K562 (cell line): ENCODE data around the gene MGP. TPM values are rescaled to one million over a fixed set of nuclear protein-coding genes. Genes with fewer than 3 reads are reported as not detected.

Experiments used
- ATAC-seq: fragments of 200-7000 bp; cut with Tn5 transposase; 3 replicates; pipeline ENCODE4 v1.9.1; 2020; ENCODE audit warnings: moderate library complexity
- BruUV-seq: library from RNA; stranded (reverse); fragments of 400-500 nt; replicated peaks from 2 replicates; lab custom pipeline; 2021; lab: Mats Ljungman, UMichigan
- CTCF ChIA-PET: fragments of 300-600 bp; formaldehyde crosslinking; extraction: SDS; loops from one replicate; lab custom pipeline; 2021; ENCODE audit warnings: low intra/inter-chr PET ratio; lab: Yijun Ruan, JAX
- POLR2A ChIA-PET: fragments of 300-600, 350-650 bp; sonication (Branson Sonifier 250); formaldehyde crosslinking; extraction: SDS; loops from one replicate; lab custom pipeline; 2021; ENCODE audit warnings: antibody characterized with exemption, inconsistent platforms; lab: Yijun Ruan, JAX
- DNase-seq, 4 experiments: peaks; one replicate each; pipeline versions ENCODE4 v3.0.0 to v3.0.0-alpha.2; 2011 to 2018; ENCODE audit warnings: low spot score in 3 of 4, mixed read lengths in 3 of 4; ENCODE audit errors: extremely low read depth in 1 of 4
- FAIRE-seq: peaks from 2 replicates; lab custom pipeline; 2011; peaks lifted over from hg19 to GRCh38; lab: Jason Lieb, UNC
- H2AFZ ChIP-seq: 2 replicates; pipeline ENCODE4 v1.6.0; 2011; ENCODE audit warnings: low read depth, low read length, control low read depth, inconsistent platforms
- H3K27ac ChIP-seq: fragments of 200-600 bp; 3 replicates; pipeline ENCODE4 v1.8.0; 2011; ENCODE audit warnings: low read depth, mild to moderate bottlenecking, control low read depth, inconsistent platforms, low read length, moderate library complexity, mixed read lengths; ENCODE audit errors: extremely low read depth
- H3K27me3 ChIP-seq, 2 experiments: fragments of 300-600 bp in 1 of 2; 2 replicates in 1 of 2; 3 replicates in 1 of 2; pipeline versions ENCODE4 v1.6.0 to v1.8.0; 2011; ENCODE audit warnings: inconsistent platforms in 2 of 2, low read length in 2 of 2, mild to moderate bottlenecking in 1 of 2, mixed read lengths in 1 of 2, moderate library complexity in 1 of 2; ENCODE audit not compliant: control insufficient read depth in 2 of 2, insufficient read depth in 2 of 2
- H3K36me3 ChIP-seq: fragments of 300-600 bp; 3 replicates; pipeline ENCODE4 v1.8.0; 2011; ENCODE audit warnings: mild to moderate bottlenecking, low read length, inconsistent platforms; ENCODE audit not compliant: control insufficient read depth, insufficient read depth
- H3K4me1 ChIP-seq, 2 experiments: fragments of 200-600 bp in 1 of 2; replicated peaks in 1 of 2; 2 replicates in 1 of 2; 3 replicates in 1 of 2; pipeline versions ENCODE4 v1.5.1 to v1.8.0; 2011; ENCODE audit warnings: inconsistent platforms in 2 of 2, low read length in 2 of 2, mild to moderate bottlenecking in 1 of 2, mixed read lengths in 1 of 2, moderate library complexity in 1 of 2; ENCODE audit not compliant: control insufficient read depth in 2 of 2, insufficient read depth in 2 of 2
- H3K4me2 ChIP-seq: 2 replicates; pipeline ENCODE4 v1.6.1; 2011; ENCODE audit warnings: low read length, control low read depth, inconsistent platforms, mixed read lengths; ENCODE audit not compliant: insufficient read depth
- H3K4me3 ChIP-seq: fragments of 200-600 bp; sonication (generic), shearing (Covaris generic); 2 replicates; pipeline ENCODE4 v1.5.1; 2016; ENCODE audit warnings: control low read depth, inconsistent platforms
- H3K79me2 ChIP-seq: fragments of 200-600 bp; 3 replicates; pipeline ENCODE4 v1.8.0; 2011; ENCODE audit warnings: low read length, inconsistent platforms; ENCODE audit not compliant: control insufficient read depth, insufficient read depth
- H3K9ac ChIP-seq, 2 experiments: 2 replicates each; pipeline versions ENCODE4 v1.6.0 to v1.6.1; 2011; ENCODE audit warnings: low read depth in 2 of 2, low read length in 2 of 2, control low read depth in 1 of 2, inconsistent platforms in 1 of 2, mild to moderate bottlenecking in 1 of 2, mixed read lengths in 1 of 2; ENCODE audit not compliant: insufficient read depth in 1 of 2
- H3K9me1 ChIP-seq: one replicate; pipeline ENCODE4 v1.6.0; 2011; ENCODE audit warnings: inconsistent platforms, mild to moderate bottlenecking, low read length, moderate library complexity; ENCODE audit not compliant: control insufficient read depth, insufficient read depth
- H3K9me3 ChIP-seq: replicated peaks from 2 replicates; pipeline ENCODE4 v1.5.1; 2011; ENCODE audit warnings: low read depth, low read length, inconsistent platforms; ENCODE audit not compliant: control insufficient read depth, insufficient read depth
- H4K20me1 ChIP-seq: replicated peaks from 2 replicates; pipeline ENCODE4 v1.6.1; 2011; ENCODE audit warnings: low read length, inconsistent platforms, mixed read lengths; ENCODE audit not compliant: control insufficient read depth, insufficient read depth
- CEBPG ChIP-seq, 3 experiments: fragments of 200-800 bp in 1 of 3; sonication (Bioruptor generic) in 1 of 3; sonication (generic) in 1 of 3; formaldehyde crosslinking in 1 of 3; IDR thresholded peaks in 2 of 3; conservative IDR thresholded peaks in 1 of 3; 2 replicates each; pipeline versions ENCODE4 v1.6.1 to v1.8.0; 2016 to 2022; ENCODE audit warnings: missing compliant biosample characterization in 2 of 3, missing genetic modification characterization in 2 of 3, mild to moderate bottlenecking in 1 of 3, missing genetic modification reagents in 1 of 3
- FOXA3 ChIP-seq, 2 experiments: fragments of 450-650 bp in 1 of 2; sonication (generic) in 1 of 2; formaldehyde crosslinking; IDR thresholded peaks in 1 of 2; conservative IDR thresholded peaks in 1 of 2; 2 replicates each; pipeline versions ENCODE4 v1.4.0 to v1.8.0; 2020 to 2022; ENCODE audit warnings: mild to moderate bottlenecking in 2 of 2, missing genetic modification reagents in 1 of 2
- GATAD2B ChIP-seq: fragments of 450-650 bp; IDR thresholded peaks from 2 replicates; pipeline ENCODE4 v1.6.1; 2017; ENCODE audit warnings: mild to moderate bottlenecking, borderline replicate concordance
- HDAC1 ChIP-seq, 2 experiments: fragments of 450-650 bp; IDR thresholded peaks; 2 replicates each; pipeline ENCODE4 v1.6.1; 2016 to 2017; ENCODE audit warnings: inconsistent platforms in 1 of 2, mild to moderate bottlenecking in 1 of 2, moderate library complexity in 1 of 2
- MCM3 ChIP-seq: fragments of 450-650 bp; IDR thresholded peaks from 2 replicates; pipeline ENCODE4 v1.6.1; 2016
- TRIM24 ChIP-seq, 2 experiments: fragments of 450-650 bp; IDR thresholded peaks; 2 replicates each; pipeline ENCODE4 v1.6.1; 2016
- ZFP30 ChIP-seq: fragments of 250-450 bp; sonication (Bioruptor Pico); IDR thresholded peaks from 2 replicates; pipeline ENCODE4 v1.8.0; 2022; ENCODE audit warnings: moderate library complexity, mild to moderate bottlenecking, inconsistent platforms, borderline replicate concordance
- ZNF561 ChIP-seq: fragments of 450-650 bp; formaldehyde crosslinking; conservative IDR thresholded peaks from 2 replicates; pipeline ENCODE4 v1.4.0; 2020; ENCODE audit warnings: mild to moderate bottlenecking, moderate library complexity
- ZNF639 ChIP-seq, 2 experiments: fragments of 200-800 bp in 1 of 2; sonication (Bioruptor generic) in 1 of 2; sonication (generic) in 1 of 2; formaldehyde crosslinking in 1 of 2; IDR thresholded peaks in 1 of 2; conservative IDR thresholded peaks in 1 of 2; 2 replicates each; pipeline versions ENCODE4 v1.5.0 to v1.6.1; 2016 to 2020; ENCODE audit warnings: missing compliant biosample characterization in 1 of 2, missing genetic modification characterization in 1 of 2, missing genetic modification reagents in 1 of 2
- WGBS: fragments of 100-300 bp; shearing (Covaris generic); methylation state at CpG from one replicate; pipeline ENCODE4 v1.1.6; 2016; ENCODE audit warnings: low coverage, mixed read lengths; ENCODE audit not compliant: insufficient coverage; ENCODE audit errors: missing lambda C conversion rate; 5-methylcytosine and 5-hydroxymethylcytosine counted together
- in situ Hi-C: fragments of 300-500 bp; cut with MboI; formaldehyde crosslinking; loops from 4 replicates; pipeline ENCODE4 v1.15.0; 2018; ENCODE audit warnings: inconsistent platforms, mixed read lengths
- intact Hi-C: fragments of 100-400 bp; cut with micrococcal nuclease; formaldehyde crosslinking; loops from 2 replicates; pipeline ENCODE4 v1.14.2; 2022
- polyA plus RNA-seq, 8 experiments: library from polyadenylated mRNA; depleted of rRNA in 4 of 8; stranded (reverse) in 5 of 8; unstranded in 3 of 8; fragments of >200 nt; fragmentation: Nextera tagmentation in 2 of 8; fragmentation: Illumina TruSeq in 1 of 8; extraction: Ambion mirVana in 2 of 8; extraction: Trizol in 1 of 8; gene quantifications; 2 replicates each; pipeline versions ENCODE4 v1.2.1 to v1.2.3, GENCODE V29; 2011 to 2014; ENCODE audit warnings: inconsistent platforms in 1 of 8, missing spikeins in 1 of 8
- total RNA-seq, 7 experiments: library from RNA; depleted of rRNA in 6 of 7; stranded (reverse); fragments of >200 nt in 6 of 7; fragmentation: Illumina TruSeq in 2 of 7; extraction: Trizol in 2 of 7; gene quantifications; 2 replicates each; pipeline versions ENCODE4 v1.2.1 to v1.2.3, GENCODE V29; 2011 to 2021; ENCODE audit warnings: low replicate concordance in 1 of 7
- TF ChIP-seq, protein P1 (sequence below): sonication (generic); formaldehyde crosslinking; IDR thresholded peaks from 2 replicates; pipeline ENCODE4 v1.8.1; 2023; ENCODE audit warnings: mild to moderate bottlenecking, missing genetic modification reagents

The MGP gene
- total and polyA plus RNA-seq, 9 of the 15 experiments (the other 6 are each of a cell fraction or from before 2014, with no cell fraction given) = 1.2 TPM; not detected in 8

GRCh38 chr12:14849661-14850060 lies 36.0 kb downstream of the MGP start:
- Histone ChIP-seq H3K36me3 (no peaks in the 10 kb centered on the region), H3K4me3 (no peak overlapping the region), H3K4me2 (no peak overlapping the region), H3K9me1 (no peaks in the 10 kb centered on the region), H3K9ac (no peak overlapping the region), H2AFZ (no peak overlapping the region), H4K20me1 (no peaks in the 10 kb centered on the region), H3K9me3 (no peaks in the 10 kb centered on the region), H3K27me3 (no peaks in the 10 kb centered on the region), H3K27ac (no peak overlapping the region), H3K79me2 (no peaks in the 10 kb centered on the region), H3K4me1 (no peaks in the 10 kb centered on the region)
- 5% methylated on average over 2 of the region's 2 CpGs for WGBS
- ATAC-seq (no peak), DNase-seq (no peak), FAIRE-seq (no peak)
- CTCF ChIA-PET = no interaction called here
- POLR2A ChIA-PET = no interaction called here
- BruUV-seq = no TSS peak
- TF ChIP-seq GATAD2B (no peak), HDAC1 (IDR thresholded peaks at IDR 0.05) (no peak), ZFP30 (CRISPR knock-in tag) (no peak), FOXA3 (CRISPR knock-in tag; conservative IDR thresholded peaks at IDR 0.05 in 1 of 2, IDR thresholded peaks at IDR 0.05 in 1 of 2) (no peak)
- in situ Hi-C loops = loop anchor here (10.0 kb wide), 1 partner anchor 145 kb away; no protein-coding TSS in a partner anchor
- intact Hi-C loops = loop anchor here (5.0 to 10.0 kb wide), 2 partner anchors 43 to 75 kb away; no protein-coding TSS in a partner anchor

DNA sequence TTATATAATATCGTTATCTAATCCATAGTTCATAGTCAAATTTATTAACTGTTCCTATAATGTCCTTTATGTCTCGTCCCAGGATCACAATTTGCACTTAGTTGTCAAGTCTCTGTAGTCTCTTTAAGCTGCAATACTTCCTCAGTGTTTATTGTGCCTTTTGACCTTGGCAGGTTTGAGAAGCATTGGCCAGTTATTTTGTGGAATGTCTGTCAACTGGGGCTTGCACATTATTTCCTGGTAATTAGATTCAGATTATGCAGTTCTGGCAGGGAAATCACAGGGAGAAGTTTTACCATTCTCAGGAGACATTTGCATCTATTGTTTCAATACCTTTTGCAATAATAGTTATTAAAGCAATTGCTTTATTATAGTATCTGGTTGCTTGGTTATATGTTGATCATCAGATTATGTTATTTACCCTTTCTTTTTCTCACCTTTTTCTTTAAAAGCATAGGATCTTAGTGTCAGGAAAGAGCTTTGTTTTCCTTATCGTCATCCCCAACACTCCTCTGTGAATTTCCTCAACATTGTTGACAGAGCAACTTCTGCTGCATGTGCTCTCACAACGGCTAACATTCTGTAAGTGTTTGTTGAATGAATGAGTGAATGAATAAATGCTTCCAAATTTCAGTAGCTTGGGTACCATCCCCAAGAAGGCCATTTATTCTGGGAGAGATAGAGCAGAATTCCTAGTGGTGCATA lies 38.6 kb downstream of the MGP start:
- ChIA-PET POLR2A (no interaction called here), CTCF (no interaction called here)
- in situ Hi-C loops = loop anchor here (10.0 kb wide), 1 partner anchor 148 kb away; no protein-coding TSS in a partner anchor
- Histone ChIP-seq H3K9me3 (no peaks in the 10 kb centered on the region), H3K79me2 (no peaks in the 10 kb centered on the region), H3K9me1 (no peaks in the 10 kb centered on the region), H3K27ac (no peak overlapping the region), H3K4me1 (peaks cover 0 to 10% of the 10 kb centered on the region in 2 experiments; a peak in 2 of 5 replicates), H3K36me3 (no peaks in the 10 kb centered on the region), H3K4me3 (no peak overlapping the region), H4K20me1 (no peaks in the 10 kb centered on the region), H3K4me2 (no peak overlapping the region), H3K27me3 (no peaks in the 10 kb centered on the region), H2AFZ (no peak overlapping the region), H3K9ac (no peak overlapping the region)
- no peak for ATAC-seq
- BruUV-seq = no TSS peak
- DNase-seq = no peak
- 0% methylated on average over 4 of the region's 4 CpGs for WGBS
- no peak for FAIRE-seq
- intact Hi-C loops = loop anchor here (5.0 to 10.0 kb wide), 2 partner anchors 45 to 78 kb away; no protein-coding TSS in a partner anchor
- TF ChIP-seq ZNF561 (no peak), CEBPG (CRISPR knock-in tag; IDR thresholded peaks at IDR 0.05) (no peak), CEBPG (tag; conservative IDR thresholded peaks at IDR 0.05 in 1 of 2, IDR thresholded peaks at IDR 0.05 in 1 of 2) (no peak), ZNF639 (CRISPR knock-in tag; conservative IDR thresholded peaks at IDR 0.05 in 1 of 2, IDR thresholded peaks at IDR 0.05 in 1 of 2) (no peak), TRIM24 (IDR thresholded peaks at IDR 0.05) (no peak), MCM3 (no peak)
- TF ChIP-seq, protein P1, sequence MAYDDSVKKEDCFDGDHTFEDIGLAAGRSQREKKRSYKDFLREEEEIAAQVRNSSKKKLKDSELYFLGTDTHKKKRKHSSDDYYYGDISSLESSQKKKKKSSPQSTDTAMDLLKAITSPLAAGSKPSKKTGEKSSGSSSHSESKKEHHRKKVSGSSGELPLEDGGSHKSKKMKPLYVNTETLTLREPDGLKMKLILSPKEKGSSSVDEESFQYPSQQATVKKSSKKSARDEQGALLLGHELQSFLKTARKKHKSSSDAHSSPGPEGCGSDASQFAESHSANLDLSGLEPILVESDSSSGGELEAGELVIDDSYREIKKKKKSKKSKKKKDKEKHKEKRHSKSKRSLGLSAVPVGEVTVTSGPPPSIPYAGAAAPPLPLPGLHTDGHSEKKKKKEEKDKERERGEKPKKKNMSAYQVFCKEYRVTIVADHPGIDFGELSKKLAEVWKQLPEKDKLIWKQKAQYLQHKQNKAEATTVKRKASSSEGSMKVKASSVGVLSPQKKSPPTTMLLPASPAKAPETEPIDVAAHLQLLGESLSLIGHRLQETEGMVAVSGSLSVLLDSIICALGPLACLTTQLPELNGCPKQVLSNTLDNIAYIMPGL (CRISPR knock-in tag) = no peak
